NCI-H2227 treated with DMSO at 0.1 percent for 48 hours (cell line): ENCODE measurements around the gene SCD5.

Source experiments
- DNase-seq: peaks from one replicate; lab custom pipeline; 2025; lab: John Stamatoyannopoulos, UW

Gene SCD5

DNA sequence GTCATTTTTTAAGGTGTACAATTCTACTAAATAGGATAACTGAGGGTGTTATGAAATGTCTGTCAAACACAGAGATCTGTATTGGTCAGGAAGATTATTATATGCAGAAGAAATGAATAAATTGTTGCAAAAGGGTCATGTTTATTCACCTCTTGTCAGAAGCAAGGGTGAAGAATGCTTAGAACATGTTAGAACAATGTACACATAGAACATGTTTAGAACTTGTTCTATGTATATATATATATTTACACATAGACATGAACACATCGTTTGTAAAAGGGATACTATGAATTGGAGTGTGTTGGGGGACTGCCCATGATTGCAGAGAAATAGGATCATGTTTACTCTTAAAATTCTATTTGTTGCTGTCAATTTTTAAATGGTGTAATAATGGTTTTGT lies 208.8 kb downstream of the SCD5 start:
- no peak for DNase-seq

DNA sequence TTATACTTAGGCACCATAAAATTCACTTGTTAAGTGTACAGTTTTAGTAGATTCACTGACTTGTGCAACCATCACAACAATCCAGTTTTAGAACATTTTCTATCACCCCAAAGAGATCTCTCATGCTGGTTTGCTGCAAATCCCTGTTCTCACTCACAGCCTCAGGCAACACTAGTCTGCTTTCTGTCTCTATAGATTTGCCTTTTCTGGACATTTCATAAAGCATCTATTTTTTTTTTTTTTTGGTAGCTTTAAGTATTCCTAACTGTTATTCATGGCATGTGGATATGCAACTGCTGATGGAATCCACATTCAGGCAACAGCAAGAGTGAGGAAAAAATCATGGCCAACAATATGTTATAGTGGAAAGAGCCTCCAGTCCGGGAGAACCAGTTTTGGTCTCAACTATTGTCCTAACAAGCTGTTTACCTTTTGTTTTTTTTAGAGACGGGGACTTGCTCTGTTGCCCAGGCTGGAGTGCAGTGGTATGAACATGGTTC lies 209.8 kb downstream of the SCD5 start:
- DNase-seq: no peak

- DNase-seq: no peak
Measured at GRCh38 chr4:82587826-82588540, 210.6 kb downstream of the SCD5 start.

DNA sequence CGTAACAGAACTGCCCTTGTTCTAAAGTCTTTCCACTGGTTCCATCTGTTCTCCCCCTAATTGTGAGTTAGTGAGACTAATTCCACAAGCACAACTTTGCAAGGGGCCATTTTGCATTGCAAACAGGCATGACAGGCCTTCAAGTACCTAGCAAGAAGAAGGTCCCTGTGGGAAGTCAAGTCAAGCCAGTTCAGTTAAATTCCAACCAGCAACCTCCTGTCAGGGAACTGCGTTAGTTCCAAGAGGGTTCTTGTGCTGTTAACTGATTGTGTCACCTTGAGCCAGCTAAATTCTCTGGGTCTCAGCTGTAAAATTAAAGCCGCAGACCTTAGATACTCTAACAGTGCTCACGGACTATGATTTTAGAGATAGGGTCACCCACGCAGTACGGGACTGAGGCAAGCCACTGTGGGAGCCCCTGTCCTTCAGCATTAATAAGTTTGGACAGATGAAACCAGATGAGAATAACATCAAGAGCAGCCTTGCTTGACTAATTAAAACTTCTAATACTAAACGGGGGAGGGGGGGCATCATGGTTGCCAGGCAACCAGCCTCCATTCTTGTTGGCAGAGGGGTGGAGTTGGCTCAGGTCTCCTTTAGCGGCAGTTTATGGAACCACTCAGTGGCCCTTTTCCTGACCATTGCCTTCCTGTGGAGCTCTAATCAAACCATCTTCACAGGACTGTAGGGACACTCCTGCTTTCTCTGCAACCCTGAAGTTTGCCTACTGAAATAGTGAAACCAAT lies 212.7 kb downstream of the SCD5 start:
- no peak for DNase-seq

- DNase-seq: no peak
Measured at GRCh38 chr4:82584931-82585330, 213.7 kb downstream of the SCD5 start.

GRCh38 chr4:82583897-82584587 lies 214.6 kb downstream of the SCD5 start:
- DNase-seq: peak; percentile 8

DNA sequence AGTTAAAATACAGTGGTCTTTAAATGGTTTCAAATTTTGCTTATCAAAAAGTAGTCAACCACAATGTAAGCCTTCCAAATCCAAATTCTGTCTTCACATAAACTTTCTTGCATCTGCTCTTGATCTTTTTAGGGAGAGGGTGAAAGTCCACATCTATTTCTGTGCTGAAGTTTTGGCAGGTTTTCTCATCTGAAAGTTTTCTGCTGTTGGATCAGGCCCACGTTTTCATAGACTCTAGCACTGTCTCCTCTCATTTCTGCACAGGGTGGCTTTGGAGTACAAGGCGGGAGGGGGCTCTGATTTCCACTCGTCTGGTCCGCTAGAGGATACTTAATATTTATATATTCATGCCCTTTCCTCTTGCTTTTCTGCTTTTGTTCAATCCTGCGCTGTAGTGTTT lies 218.7 kb downstream of the SCD5 start:
- DNase-seq: no peak
